ENCODE measurements around the gene SLC38A9.

- peak in 1 of 2 donors; percentile 16 for TF ChIP-seq RAD21 (IDR thresholded peaks at IDR 0.05)
- TF ChIP-seq CTCF (IDR thresholded peaks at IDR 0.05; ENCODE audit: low read depth, low read length, missing input control), result no peak
- no peak for TF ChIP-seq NR2F2 (IDR thresholded peaks at IDR 0.05)
- peak; percentile 63 for TF ChIP-seq SP1 (IDR thresholded peaks at IDR 0.05)
- TF ChIP-seq YY1 (IDR thresholded peaks at IDR 0.05), result no peak
- peak in 1 of 2 donors; percentile 40 for TF ChIP-seq JUND (IDR thresholded peaks at IDR 0.05)
- TF ChIP-seq ATF3 (IDR thresholded peaks at IDR 0.05), result no peak
- TF ChIP-seq REST (IDR thresholded peaks at IDR 0.05), result no peak
- peak; percentile 25 to 47 for TF ChIP-seq RXRA (IDR thresholded peaks at IDR 0.05)
- no peak for TF ChIP-seq MAX (IDR thresholded peaks at IDR 0.05)
Measured at GRCh38 chr5:55580042-55580441, 132.1 kb downstream of the SLC38A9 start.

Measured in liver (tissue), 3 donors.